HepG2 (cell line): ENCODE results near the gene MVB12A. TPM values are rescaled to one million over a fixed set of nuclear protein-coding genes. Genes with fewer than 3 reads are reported as not detected.

Source experiments
- FOXJ3 ChIP-seq: sonication (generic); formaldehyde crosslinking; IDR thresholded peaks from 2 replicates; pipeline ENCODE4 v1.4.0; 2020; ENCODE audit warnings: missing genetic modification reagents, mild to moderate bottlenecking, borderline replicate concordance
- JUN ChIP-seq: sonication (generic); formaldehyde crosslinking; IDR thresholded peaks from 2 replicates; pipeline ENCODE4 v1.4.0; 2020; ENCODE audit warnings: mild to moderate bottlenecking, missing genetic modification reagents
- MAFF ChIP-seq: IDR thresholded peaks from 2 replicates; pipeline ENCODE4 v1.6.1; 2011; ENCODE audit warnings: low read depth, low read length, improper control_type of control experiment
- MEIS2 ChIP-seq: sonication (generic); formaldehyde crosslinking; IDR thresholded peaks from 2 replicates; pipeline ENCODE4 v1.9.0; 2021; ENCODE audit warnings: mild to moderate bottlenecking, missing genetic modification reagents
- NFYC ChIP-seq: IDR thresholded peaks from 2 replicates; pipeline ENCODE4 v1.6.1; 2016; ENCODE audit warnings: missing genetic modification reagents, missing compliant biosample characterization
- PCBP2 ChIP-seq: fragments of 200-400 bp; formaldehyde crosslinking; optimal IDR thresholded peaks from 2 replicates; pipeline ENCODE3; 2018; ENCODE audit warnings: low read length, low read depth; ENCODE audit not compliant: poor library complexity, severe bottlenecking
- ZMYM2 ChIP-seq: sonication (generic); formaldehyde crosslinking; IDR thresholded peaks from 2 replicates; pipeline ENCODE4 v1.8.0; 2022; ENCODE audit warnings: mild to moderate bottlenecking, missing genetic modification reagents
- ZNF17 ChIP-seq: sonication (generic); formaldehyde crosslinking; IDR thresholded peaks from 2 replicates; pipeline ENCODE4 v1.5.0; 2020; ENCODE audit warnings: mild to moderate bottlenecking, missing genetic modification reagents
- ZNF282 ChIP-seq: fragments of 450-650 bp; IDR thresholded peaks from 2 replicates; pipeline ENCODE4 v1.6.1; 2018; ENCODE audit not compliant: partially characterized antibody
- ZNF547 ChIP-seq: sonication (generic); formaldehyde crosslinking; IDR thresholded peaks from 2 replicates; pipeline ENCODE4 v1.5.1; 2020; ENCODE audit warnings: mild to moderate bottlenecking, missing genetic modification reagents
- polyA plus RNA-seq, 8 experiments: library from polyadenylated mRNA; depleted of rRNA in 3 of 8; stranded (reverse) in 7 of 8; unstranded in 1 of 8; fragments of >200 nt; fragmentation: Illumina TruSeq in 4 of 8; extraction: Trizol in 4 of 8; gene quantifications; 2 replicates each; pipeline versions ENCODE4 v1.2.1 to v1.2.3, GENCODE V29; 2011 to 2016; ENCODE audit warnings: low read depth in 4 of 8, missing spikeins in 1 of 8, mixed read lengths in 1 of 8; ENCODE audit not compliant: insufficient read depth in 1 of 8
- total RNA-seq, 5 experiments: library from RNA; depleted of rRNA; stranded (reverse); fragments of >200 nt; fragmentation: Illumina TruSeq; extraction: Trizol; gene quantifications; 2 replicates each; pipeline ENCODE4 v1.2.3, GENCODE V29; 2016; ENCODE audit warnings: low read depth in 1 of 5
- TF ChIP-seq, protein P1 (sequence below): sonication (generic); formaldehyde crosslinking; IDR thresholded peaks from 2 replicates; pipeline ENCODE4 v1.5.0; 2020; ENCODE audit warnings: mild to moderate bottlenecking, missing genetic modification reagents
- TF ChIP-seq, protein P2 (sequence below): sonication (generic); formaldehyde crosslinking; IDR thresholded peaks from 2 replicates; pipeline ENCODE4 v1.9.0; 2021; ENCODE audit warnings: mild to moderate bottlenecking, missing genetic modification reagents
- TF ChIP-seq, protein P3 (sequence below): sonication (generic); formaldehyde crosslinking; IDR thresholded peaks from 2 replicates; pipeline ENCODE4 v1.4.0; 2020; ENCODE audit warnings: low read depth, missing genetic modification reagents
- TF ChIP-seq, protein P4 (sequence below): sonication (generic); formaldehyde crosslinking; conservative IDR thresholded peaks from 2 replicates; pipeline ENCODE4 v1.4.0; 2020; ENCODE audit warnings: missing genetic modification reagents

MVB12A gene
- total and polyA plus RNA-seq, 2 of the 13 experiments (the other 11 are each of a cell fraction or from before 2014, with no cell fraction given) = 35.7 to 36.1 TPM

DNA sequence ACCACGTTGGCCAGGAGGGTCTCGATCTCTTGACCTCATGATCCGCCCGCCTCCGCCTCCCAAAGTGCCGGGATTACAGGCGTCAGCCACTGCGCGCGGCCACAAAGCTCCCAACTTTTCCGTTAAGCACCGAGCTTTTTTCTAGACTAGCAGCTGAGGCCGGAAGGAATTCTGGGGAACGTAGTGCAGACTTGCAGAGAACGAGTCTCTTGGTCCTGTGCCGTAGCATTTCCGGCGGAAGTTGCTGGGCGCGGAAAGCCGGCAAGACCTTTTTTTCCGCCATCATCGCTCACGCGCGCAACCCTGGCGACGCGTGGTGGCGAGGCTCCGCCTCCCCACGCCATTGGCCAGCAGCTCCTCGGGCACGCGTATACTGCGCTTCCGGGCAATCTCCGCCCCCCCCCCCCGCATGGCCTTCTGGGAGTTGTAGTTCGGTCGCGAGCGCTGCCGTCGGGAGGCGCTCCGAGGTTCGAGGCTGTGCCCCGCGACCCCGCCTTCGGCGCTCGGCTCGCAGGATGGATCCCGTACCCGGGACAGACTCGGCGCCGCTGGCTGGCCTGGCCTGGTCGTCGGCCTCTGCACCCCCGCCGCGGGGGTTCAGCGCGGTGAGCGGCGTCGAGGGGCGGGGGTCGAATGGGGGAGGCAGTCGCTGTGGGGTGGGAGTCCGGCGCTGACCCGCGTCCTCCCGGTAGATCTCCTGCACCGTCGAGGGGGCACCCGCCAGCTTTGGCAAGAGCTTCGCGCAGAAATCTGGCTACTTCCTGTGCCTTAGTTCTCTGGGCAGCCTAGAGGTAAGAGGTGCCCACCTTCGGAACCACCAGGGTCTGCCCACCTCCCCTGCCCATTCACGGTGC is at the start of gene MVB12A (continued):
- TF ChIP-seq, protein P1, sequence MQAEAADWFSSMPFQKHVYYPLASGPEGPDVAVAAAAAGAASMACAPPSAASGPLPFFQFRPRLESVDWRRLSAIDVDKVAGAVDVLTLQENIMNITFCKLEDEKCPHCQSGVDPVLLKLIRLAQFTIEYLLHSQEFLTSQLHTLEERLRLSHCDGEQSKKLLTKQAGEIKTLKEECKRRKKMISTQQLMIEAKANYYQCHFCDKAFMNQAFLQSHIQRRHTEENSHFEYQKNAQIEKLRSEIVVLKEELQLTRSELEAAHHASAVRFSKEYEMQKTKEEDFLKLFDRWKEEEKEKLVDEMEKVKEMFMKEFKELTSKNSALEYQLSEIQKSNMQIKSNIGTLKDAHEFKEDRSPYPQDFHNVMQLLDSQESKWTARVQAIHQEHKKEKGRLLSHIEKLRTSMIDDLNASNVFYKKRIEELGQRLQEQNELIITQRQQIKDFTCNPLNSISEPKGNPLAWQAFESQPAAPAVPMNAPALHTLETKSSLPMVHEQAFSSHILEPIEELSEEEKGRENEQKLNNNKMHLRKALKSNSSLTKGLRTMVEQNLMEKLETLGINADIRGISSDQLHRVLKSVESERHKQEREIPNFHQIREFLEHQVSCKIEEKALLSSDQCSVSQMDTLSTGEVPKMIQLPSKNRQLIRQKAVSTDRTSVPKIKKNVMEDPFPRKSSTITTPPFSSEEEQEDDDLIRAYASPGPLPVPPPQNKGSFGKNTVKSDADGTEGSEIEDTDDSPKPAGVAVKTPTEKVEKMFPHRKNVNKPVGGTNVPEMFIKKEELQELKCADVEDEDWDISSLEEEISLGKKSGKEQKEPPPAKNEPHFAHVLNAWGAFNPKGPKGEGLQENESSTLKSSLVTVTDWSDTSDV = no peak
- TF ChIP-seq JUN (CRISPR knock-in tag) (no peak), ZNF282 (no peak), NFYC (CRISPR knock-in tag) (peak; percentile 82), MEIS2 (CRISPR knock-in tag) (0 out of 2 replicates have a peak, but pooled peaks have one; percentile 15), FOXJ3 (0 out of 2 replicates have a peak, but pooled peaks have one; percentile 42), PCBP2 (no peak), ZNF17 (CRISPR knock-in tag) (no peak), MAFF (no peak), ZNF547 (CRISPR knock-in tag) (no peak), ZMYM2 (CRISPR knock-in tag) (peak; percentile 46)
- TF ChIP-seq, protein P2, sequence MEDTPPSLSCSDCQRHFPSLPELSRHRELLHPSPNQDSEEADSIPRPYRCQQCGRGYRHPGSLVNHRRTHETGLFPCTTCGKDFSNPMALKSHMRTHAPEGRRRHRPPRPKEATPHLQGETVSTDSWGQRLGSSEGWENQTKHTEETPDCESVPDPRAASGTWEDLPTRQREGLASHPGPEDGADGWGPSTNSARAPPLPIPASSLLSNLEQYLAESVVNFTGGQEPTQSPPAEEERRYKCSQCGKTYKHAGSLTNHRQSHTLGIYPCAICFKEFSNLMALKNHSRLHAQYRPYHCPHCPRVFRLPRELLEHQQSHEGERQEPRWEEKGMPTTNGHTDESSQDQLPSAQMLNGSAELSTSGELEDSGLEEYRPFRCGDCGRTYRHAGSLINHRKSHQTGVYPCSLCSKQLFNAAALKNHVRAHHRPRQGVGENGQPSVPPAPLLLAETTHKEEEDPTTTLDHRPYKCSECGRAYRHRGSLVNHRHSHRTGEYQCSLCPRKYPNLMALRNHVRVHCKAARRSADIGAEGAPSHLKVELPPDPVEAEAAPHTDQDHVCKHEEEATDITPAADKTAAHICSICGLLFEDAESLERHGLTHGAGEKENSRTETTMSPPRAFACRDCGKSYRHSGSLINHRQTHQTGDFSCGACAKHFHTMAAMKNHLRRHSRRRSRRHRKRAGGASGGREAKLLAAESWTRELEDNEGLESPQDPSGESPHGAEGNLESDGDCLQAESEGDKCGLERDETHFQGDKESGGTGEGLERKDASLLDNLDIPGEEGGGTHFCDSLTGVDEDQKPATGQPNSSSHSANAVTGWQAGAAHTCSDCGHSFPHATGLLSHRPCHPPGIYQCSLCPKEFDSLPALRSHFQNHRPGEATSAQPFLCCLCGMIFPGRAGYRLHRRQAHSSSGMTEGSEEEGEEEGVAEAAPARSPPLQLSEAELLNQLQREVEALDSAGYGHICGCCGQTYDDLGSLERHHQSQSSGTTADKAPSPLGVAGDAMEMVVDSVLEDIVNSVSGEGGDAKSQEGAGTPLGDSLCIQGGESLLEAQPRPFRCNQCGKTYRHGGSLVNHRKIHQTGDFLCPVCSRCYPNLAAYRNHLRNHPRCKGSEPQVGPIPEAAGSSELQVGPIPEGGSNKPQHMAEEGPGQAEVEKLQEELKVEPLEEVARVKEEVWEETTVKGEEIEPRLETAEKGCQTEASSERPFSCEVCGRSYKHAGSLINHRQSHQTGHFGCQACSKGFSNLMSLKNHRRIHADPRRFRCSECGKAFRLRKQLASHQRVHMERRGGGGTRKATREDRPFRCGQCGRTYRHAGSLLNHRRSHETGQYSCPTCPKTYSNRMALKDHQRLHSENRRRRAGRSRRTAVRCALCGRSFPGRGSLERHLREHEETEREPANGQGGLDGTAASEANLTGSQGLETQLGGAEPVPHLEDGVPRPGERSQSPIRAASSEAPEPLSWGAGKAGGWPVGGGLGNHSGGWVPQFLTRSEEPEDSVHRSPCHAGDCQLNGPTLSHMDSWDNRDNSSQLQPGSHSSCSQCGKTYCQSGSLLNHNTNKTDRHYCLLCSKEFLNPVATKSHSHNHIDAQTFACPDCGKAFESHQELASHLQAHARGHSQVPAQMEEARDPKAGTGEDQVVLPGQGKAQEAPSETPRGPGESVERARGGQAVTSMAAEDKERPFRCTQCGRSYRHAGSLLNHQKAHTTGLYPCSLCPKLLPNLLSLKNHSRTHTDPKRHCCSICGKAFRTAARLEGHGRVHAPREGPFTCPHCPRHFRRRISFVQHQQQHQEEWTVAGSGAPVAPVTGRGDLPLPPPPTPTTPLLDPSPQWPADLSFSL (CRISPR knock-in tag) = no peak
- TF ChIP-seq, protein P3, sequence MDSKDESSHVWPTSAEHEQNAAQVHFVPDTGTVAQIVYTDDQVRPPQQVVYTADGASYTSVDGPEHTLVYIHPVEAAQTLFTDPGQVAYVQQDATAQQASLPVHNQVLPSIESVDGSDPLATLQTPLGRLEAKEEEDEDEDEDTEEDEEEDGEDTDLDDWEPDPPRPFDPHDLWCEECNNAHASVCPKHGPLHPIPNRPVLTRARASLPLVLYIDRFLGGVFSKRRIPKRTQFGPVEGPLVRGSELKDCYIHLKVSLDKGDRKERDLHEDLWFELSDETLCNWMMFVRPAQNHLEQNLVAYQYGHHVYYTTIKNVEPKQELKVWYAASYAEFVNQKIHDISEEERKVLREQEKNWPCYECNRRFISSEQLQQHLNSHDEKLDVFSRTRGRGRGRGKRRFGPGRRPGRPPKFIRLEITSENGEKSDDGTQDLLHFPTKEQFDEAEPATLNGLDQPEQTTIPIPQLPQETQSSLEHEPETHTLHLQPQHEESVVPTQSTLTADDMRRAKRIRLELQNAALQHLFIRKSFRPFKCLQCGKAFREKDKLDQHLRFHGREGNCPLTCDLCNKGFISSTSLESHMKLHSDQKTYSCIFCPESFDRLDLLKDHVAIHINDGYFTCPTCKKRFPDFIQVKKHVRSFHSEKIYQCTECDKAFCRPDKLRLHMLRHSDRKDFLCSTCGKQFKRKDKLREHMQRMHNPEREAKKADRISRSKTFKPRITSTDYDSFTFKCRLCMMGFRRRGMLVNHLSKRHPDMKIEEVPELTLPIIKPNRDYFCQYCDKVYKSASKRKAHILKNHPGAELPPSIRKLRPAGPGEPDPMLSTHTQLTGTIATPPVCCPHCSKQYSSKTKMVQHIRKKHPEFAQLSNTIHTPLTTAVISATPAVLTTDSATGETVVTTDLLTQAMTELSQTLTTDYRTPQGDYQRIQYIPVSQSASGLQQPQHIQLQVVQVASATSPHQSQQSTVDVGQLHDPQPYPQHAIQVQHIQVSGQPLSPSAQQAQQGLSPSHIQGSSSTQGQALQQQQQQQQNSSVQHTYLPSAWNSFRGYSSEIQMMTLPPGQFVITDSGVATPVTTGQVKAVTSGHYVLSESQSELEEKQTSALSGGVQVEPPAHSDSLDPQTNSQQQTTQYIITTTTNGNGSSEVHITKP = no peak
- TF ChIP-seq, protein P4, sequence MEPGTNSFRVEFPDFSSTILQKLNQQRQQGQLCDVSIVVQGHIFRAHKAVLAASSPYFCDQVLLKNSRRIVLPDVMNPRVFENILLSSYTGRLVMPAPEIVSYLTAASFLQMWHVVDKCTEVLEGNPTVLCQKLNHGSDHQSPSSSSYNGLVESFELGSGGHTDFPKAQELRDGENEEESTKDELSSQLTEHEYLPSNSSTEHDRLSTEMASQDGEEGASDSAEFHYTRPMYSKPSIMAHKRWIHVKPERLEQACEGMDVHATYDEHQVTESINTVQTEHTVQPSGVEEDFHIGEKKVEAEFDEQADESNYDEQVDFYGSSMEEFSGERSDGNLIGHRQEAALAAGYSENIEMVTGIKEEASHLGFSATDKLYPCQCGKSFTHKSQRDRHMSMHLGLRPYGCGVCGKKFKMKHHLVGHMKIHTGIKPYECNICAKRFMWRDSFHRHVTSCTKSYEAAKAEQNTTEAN (CRISPR knock-in tag) = 0 out of 2 replicates have a peak, but pooled peaks have one; percentile 40
